WTC11 (cell line): ENCODE data around the gene SLC26A11.

Experiments
- CBFB ChIP-seq: sonication (generic); formaldehyde crosslinking; IDR thresholded peaks from 2 replicates; pipeline ENCODE4 v1.8.1; 2022; ENCODE audit warnings: mild to moderate bottlenecking, low read depth, missing genetic modification reagents
- JUN ChIP-seq: sonication (generic); formaldehyde crosslinking; IDR thresholded peaks from 2 replicates; pipeline ENCODE4 v1.8.0; 2023; ENCODE audit warnings: mild to moderate bottlenecking, missing genetic modification reagents
- NFE2L1 ChIP-seq: sonication (generic); formaldehyde crosslinking; IDR thresholded peaks from 2 replicates; pipeline ENCODE4 v1.8.1; 2023; ENCODE audit warnings: missing genetic modification reagents
- TF ChIP-seq, protein P1 (sequence below): sonication (generic); formaldehyde crosslinking; IDR thresholded peaks from 2 replicates; pipeline ENCODE4 v1.8.1; 2022; ENCODE audit warnings: low read depth, missing genetic modification reagents, borderline replicate concordance
- TF ChIP-seq, protein P2 (sequence below): sonication (generic); formaldehyde crosslinking; IDR thresholded peaks from 2 replicates; pipeline ENCODE4 v1.8.0; 2022; ENCODE audit warnings: missing genetic modification reagents
- TF ChIP-seq, protein P3 (sequence below): sonication (generic); formaldehyde crosslinking; IDR thresholded peaks from 2 replicates; pipeline ENCODE4 v1.8.1; 2023; ENCODE audit warnings: mild to moderate bottlenecking, missing genetic modification reagents, moderate library complexity
- TF ChIP-seq, protein P4 (sequence below): fragments of 200-600 bp; IDR thresholded peaks from 2 replicates; pipeline ENCODE4 v1.8.0; 2022; ENCODE audit warnings: antibody characterized with exemption
- TF ChIP-seq, protein P5 (sequence below): sonication (generic); formaldehyde crosslinking; IDR thresholded peaks from 2 replicates; pipeline ENCODE4 v1.8.0; 2023; ENCODE audit warnings: missing genetic modification reagents
- TF ChIP-seq, protein P6 (sequence below): sonication (generic); formaldehyde crosslinking; IDR thresholded peaks from 2 replicates; pipeline ENCODE4 v1.8.1; 2023; ENCODE audit warnings: mild to moderate bottlenecking, missing genetic modification reagents, moderate library complexity
- TF ChIP-seq, protein P7 (sequence below): fragments of 250-450 bp; sonication (Bioruptor Pico); IDR thresholded peaks from 2 replicates; pipeline ENCODE4 v2.1.2; 2022; ENCODE audit warnings: mild to moderate bottlenecking, moderate library complexity

DNA sequence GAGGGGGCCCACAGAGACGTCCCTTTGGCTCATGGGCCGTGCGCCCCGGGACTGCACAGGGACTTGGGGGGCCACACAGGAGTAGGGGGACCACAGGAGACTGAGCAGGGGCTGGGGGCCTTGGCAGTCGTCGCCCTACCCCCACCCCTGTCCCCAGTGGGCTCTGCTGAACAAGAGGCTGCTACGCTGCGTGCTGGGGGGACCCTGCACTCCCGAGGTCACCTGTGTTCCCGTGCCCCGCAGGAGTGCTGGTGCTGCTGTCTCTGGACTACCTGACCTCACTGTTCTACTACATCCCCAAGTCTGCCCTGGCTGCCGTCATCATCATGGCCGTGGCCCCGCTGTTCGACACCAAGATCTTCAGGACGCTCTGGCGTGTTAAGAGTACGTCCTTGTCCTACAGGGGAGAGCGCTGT, 26.0 kb downstream of the SLC26A11 start:
- TF ChIP-seq, protein P1, sequence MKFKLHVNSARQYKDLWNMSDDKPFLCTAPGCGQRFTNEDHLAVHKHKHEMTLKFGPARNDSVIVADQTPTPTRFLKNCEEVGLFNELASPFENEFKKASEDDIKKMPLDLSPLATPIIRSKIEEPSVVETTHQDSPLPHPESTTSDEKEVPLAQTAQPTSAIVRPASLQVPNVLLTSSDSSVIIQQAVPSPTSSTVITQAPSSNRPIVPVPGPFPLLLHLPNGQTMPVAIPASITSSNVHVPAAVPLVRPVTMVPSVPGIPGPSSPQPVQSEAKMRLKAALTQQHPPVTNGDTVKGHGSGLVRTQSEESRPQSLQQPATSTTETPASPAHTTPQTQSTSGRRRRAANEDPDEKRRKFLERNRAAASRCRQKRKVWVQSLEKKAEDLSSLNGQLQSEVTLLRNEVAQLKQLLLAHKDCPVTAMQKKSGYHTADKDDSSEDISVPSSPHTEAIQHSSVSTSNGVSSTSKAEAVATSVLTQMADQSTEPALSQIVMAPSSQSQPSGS (CRISPR knock-in tag) = no peak
- TF ChIP-seq, protein P2, sequence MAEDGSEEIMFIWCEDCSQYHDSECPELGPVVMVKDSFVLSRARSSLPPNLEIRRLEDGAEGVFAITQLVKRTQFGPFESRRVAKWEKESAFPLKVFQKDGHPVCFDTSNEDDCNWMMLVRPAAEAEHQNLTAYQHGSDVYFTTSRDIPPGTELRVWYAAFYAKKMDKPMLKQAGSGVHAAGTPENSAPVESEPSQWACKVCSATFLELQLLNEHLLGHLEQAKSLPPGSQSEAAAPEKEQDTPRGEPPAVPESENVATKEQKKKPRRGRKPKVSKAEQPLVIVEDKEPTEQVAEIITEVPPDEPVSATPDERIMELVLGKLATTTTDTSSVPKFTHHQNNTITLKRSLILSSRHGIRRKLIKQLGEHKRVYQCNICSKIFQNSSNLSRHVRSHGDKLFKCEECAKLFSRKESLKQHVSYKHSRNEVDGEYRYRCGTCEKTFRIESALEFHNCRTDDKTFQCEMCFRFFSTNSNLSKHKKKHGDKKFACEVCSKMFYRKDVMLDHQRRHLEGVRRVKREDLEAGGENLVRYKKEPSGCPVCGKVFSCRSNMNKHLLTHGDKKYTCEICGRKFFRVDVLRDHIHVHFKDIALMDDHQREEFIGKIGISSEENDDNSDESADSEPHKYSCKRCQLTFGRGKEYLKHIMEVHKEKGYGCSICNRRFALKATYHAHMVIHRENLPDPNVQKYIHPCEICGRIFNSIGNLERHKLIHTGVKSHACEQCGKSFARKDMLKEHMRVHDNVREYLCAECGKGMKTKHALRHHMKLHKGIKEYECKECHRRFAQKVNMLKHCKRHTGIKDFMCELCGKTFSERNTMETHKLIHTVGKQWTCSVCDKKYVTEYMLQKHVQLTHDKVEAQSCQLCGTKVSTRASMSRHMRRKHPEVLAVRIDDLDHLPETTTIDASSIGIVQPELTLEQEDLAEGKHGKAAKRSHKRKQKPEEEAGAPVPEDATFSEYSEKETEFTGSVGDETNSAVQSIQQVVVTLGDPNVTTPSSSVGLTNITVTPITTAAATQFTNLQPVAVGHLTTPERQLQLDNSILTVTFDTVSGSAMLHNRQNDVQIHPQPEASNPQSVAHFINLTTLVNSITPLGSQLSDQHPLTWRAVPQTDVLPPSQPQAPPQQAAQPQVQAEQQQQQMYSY (CRISPR knock-in tag) = no peak
- no peak for TF ChIP-seq JUN (CRISPR knock-in tag)
- TF ChIP-seq, protein P3, sequence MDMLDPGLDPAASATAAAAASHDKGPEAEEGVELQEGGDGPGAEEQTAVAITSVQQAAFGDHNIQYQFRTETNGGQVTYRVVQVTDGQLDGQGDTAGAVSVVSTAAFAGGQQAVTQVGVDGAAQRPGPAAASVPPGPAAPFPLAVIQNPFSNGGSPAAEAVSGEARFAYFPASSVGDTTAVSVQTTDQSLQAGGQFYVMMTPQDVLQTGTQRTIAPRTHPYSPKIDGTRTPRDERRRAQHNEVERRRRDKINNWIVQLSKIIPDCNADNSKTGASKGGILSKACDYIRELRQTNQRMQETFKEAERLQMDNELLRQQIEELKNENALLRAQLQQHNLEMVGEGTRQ = no peak
- TF ChIP-seq, protein P4, sequence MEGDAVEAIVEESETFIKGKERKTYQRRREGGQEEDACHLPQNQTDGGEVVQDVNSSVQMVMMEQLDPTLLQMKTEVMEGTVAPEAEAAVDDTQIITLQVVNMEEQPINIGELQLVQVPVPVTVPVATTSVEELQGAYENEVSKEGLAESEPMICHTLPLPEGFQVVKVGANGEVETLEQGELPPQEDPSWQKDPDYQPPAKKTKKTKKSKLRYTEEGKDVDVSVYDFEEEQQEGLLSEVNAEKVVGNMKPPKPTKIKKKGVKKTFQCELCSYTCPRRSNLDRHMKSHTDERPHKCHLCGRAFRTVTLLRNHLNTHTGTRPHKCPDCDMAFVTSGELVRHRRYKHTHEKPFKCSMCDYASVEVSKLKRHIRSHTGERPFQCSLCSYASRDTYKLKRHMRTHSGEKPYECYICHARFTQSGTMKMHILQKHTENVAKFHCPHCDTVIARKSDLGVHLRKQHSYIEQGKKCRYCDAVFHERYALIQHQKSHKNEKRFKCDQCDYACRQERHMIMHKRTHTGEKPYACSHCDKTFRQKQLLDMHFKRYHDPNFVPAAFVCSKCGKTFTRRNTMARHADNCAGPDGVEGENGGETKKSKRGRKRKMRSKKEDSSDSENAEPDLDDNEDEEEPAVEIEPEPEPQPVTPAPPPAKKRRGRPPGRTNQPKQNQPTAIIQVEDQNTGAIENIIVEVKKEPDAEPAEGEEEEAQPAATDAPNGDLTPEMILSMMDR = no peak
- TF ChIP-seq, protein P5, sequence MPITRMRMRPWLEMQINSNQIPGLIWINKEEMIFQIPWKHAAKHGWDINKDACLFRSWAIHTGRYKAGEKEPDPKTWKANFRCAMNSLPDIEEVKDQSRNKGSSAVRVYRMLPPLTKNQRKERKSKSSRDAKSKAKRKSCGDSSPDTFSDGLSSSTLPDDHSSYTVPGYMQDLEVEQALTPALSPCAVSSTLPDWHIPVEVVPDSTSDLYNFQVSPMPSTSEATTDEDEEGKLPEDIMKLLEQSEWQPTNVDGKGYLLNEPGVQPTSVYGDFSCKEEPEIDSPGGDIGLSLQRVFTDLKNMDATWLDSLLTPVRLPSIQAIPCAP (CRISPR knock-in tag) = no peak
- TF ChIP-seq, protein P6, sequence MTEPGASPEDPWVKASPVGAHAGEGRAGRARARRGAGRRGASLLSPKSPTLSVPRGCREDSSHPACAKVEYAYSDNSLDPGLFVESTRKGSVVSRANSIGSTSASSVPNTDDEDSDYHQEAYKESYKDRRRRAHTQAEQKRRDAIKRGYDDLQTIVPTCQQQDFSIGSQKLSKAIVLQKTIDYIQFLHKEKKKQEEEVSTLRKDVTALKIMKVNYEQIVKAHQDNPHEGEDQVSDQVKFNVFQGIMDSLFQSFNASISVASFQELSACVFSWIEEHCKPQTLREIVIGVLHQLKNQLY (CRISPR knock-in tag) = no peak
- no peak for TF ChIP-seq CBFB (CRISPR knock-in tag)
- no peak for TF ChIP-seq NFE2L1 (CRISPR knock-in tag)
- TF ChIP-seq, protein P7, sequence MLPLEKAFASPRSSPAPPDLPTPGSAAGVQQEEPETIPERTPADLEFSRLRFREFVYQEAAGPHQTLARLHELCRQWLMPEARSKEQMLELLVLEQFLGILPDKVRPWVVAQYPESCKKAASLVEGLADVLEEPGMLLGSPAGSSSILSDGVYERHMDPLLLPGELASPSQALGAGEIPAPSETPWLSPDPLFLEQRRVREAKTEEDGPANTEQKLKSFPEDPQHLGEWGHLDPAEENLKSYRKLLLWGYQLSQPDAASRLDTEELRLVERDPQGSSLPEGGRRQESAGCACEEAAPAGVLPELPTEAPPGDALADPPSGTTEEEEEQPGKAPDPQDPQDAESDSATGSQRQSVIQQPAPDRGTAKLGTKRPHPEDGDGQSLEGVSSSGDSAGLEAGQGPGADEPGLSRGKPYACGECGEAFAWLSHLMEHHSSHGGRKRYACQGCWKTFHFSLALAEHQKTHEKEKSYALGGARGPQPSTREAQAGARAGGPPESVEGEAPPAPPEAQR (CRISPR knock-in tag) = no peak
